HepG2 (cell line): ENCODE data around the gene KIF3C. TPM values are rescaled to one million over a fixed set of nuclear protein-coding genes. Genes with fewer than 3 reads are reported as not detected.

ENCODE experiments used
- ARNTL ChIP-seq: sonication (generic); formaldehyde crosslinking; IDR thresholded peaks from 2 replicates; pipeline ENCODE4 v1.4.0; 2020; ENCODE audit warnings: mild to moderate bottlenecking, missing genetic modification reagents
- CBX2 ChIP-seq, 2 experiments: fragments of 200-600 bp in 1 of 2; sonication (generic); formaldehyde crosslinking in 1 of 2; IDR thresholded peaks; 2 replicates each; pipeline versions ENCODE4 v1.7.0 to v1.8.1; 2018 to 2022; ENCODE audit warnings: low read depth in 2 of 2, low read length in 1 of 2, mild to moderate bottlenecking in 1 of 2, missing genetic modification reagents in 1 of 2
- HIVEP1 ChIP-seq: sonication (generic); formaldehyde crosslinking; IDR thresholded peaks from 2 replicates; pipeline ENCODE4 v1.4.0; 2020; ENCODE audit warnings: mild to moderate bottlenecking, missing genetic modification reagents
- MAFG ChIP-seq: sonication (generic); formaldehyde crosslinking; IDR thresholded peaks from 2 replicates; pipeline ENCODE4 v1.5.1; 2020; ENCODE audit warnings: mild to moderate bottlenecking, missing genetic modification reagents
- SMAD9 ChIP-seq: sonication (generic); formaldehyde crosslinking; IDR thresholded peaks from 2 replicates; pipeline ENCODE4 v1.5.1; 2020; ENCODE audit warnings: mild to moderate bottlenecking, missing genetic modification reagents
- SMC3 ChIP-seq: IDR thresholded peaks from 2 replicates; pipeline ENCODE4 v1.6.1; 2011; ENCODE audit warnings: low read length, improper control_type of control experiment
- SOX6 ChIP-seq, 2 experiments: fragments of 450-650 bp in 1 of 2; sonication (generic) in 1 of 2; formaldehyde crosslinking in 1 of 2; IDR thresholded peaks; 2 replicates each; pipeline versions ENCODE4 v1.4.0 to v1.6.1; 2017 to 2020; ENCODE audit warnings: antibody characterized with exemption in 1 of 2, mild to moderate bottlenecking in 1 of 2, missing genetic modification reagents in 1 of 2
- SRSF9 ChIP-seq: fragments of 200-400 bp; formaldehyde crosslinking; IDR thresholded peaks from 2 replicates; pipeline ENCODE4 v1.6.1; 2018; ENCODE audit warnings: borderline replicate concordance, mild to moderate bottlenecking, low read depth, low read length; ENCODE audit not compliant: insufficient read depth, poor library complexity, severe bottlenecking
- ZNF10 ChIP-seq: sonication (generic); formaldehyde crosslinking; IDR thresholded peaks from 2 replicates; pipeline ENCODE4 v1.4.0; 2020; ENCODE audit warnings: mild to moderate bottlenecking, low read depth, missing genetic modification reagents, borderline replicate concordance
- ZNF329 ChIP-seq: sonication (generic); formaldehyde crosslinking; IDR thresholded peaks from 2 replicates; pipeline ENCODE4 v1.9.0; 2021; ENCODE audit warnings: low read depth, mild to moderate bottlenecking, missing genetic modification reagents
- ZNF333 ChIP-seq: sonication (generic); formaldehyde crosslinking; IDR thresholded peaks from 2 replicates; pipeline ENCODE4 v1.4.0; 2020; ENCODE audit warnings: mild to moderate bottlenecking, missing genetic modification reagents, borderline replicate concordance
- ZNF484 ChIP-seq: sonication (generic); formaldehyde crosslinking; IDR thresholded peaks from 2 replicates; pipeline ENCODE4 v1.5.1; 2020; ENCODE audit warnings: mild to moderate bottlenecking, low read depth, missing genetic modification reagents, borderline replicate concordance
- ZSCAN9 ChIP-seq: IDR thresholded peaks from 2 replicates; pipeline ENCODE4 v1.6.1; 2016; ENCODE audit warnings: borderline replicate concordance
- polyA plus RNA-seq, 8 experiments: library from polyadenylated mRNA; depleted of rRNA in 3 of 8; stranded (reverse) in 7 of 8; unstranded in 1 of 8; fragments of >200 nt; fragmentation: Illumina TruSeq in 4 of 8; extraction: Trizol in 4 of 8; gene quantifications; 2 replicates each; pipeline versions ENCODE4 v1.2.1 to v1.2.3, GENCODE V29; 2011 to 2016; ENCODE audit warnings: low read depth in 4 of 8, missing spikeins in 1 of 8, mixed read lengths in 1 of 8; ENCODE audit not compliant: insufficient read depth in 1 of 8
- total RNA-seq, 5 experiments: library from RNA; depleted of rRNA; stranded (reverse); fragments of >200 nt; fragmentation: Illumina TruSeq; extraction: Trizol; gene quantifications; 2 replicates each; pipeline ENCODE4 v1.2.3, GENCODE V29; 2016; ENCODE audit warnings: low read depth in 1 of 5
- TF ChIP-seq, protein P1 (sequence below): sonication (generic); formaldehyde crosslinking; IDR thresholded peaks from 2 replicates; pipeline ENCODE4 v1.4.0; 2020; ENCODE audit warnings: mild to moderate bottlenecking, missing genetic modification reagents
- TF ChIP-seq, protein P2 (sequence below): sonication (generic); IDR thresholded peaks from 2 replicates; pipeline ENCODE4 v1.6.1; 2016; ENCODE audit warnings: low read depth, borderline replicate concordance
- TF ChIP-seq, protein P3 (sequence below): IDR thresholded peaks from 2 replicates; pipeline ENCODE4 v1.6.1; 2016; ENCODE audit warnings: low read depth
- TF ChIP-seq, protein P4 (sequence below): sonication (generic); formaldehyde crosslinking; IDR thresholded peaks from 2 replicates; pipeline ENCODE4 v1.5.0; 2020; ENCODE audit warnings: mild to moderate bottlenecking, low read depth, missing genetic modification reagents, borderline replicate concordance
- TF ChIP-seq, protein P5 (sequence below): sonication (generic); formaldehyde crosslinking; IDR thresholded peaks from 2 replicates; pipeline ENCODE4 v1.5.1; 2020; ENCODE audit warnings: missing genetic modification reagents, mild to moderate bottlenecking, borderline replicate concordance
- TF ChIP-seq, protein P6 (sequence below): sonication (generic); formaldehyde crosslinking; IDR thresholded peaks from 2 replicates; pipeline ENCODE4 v1.4.0; 2020; ENCODE audit warnings: missing genetic modification reagents; ENCODE audit errors: not compliant biosample characterization

KIF3C gene
- total and polyA plus RNA-seq, 2 of the 13 experiments (the other 11 are each of a cell fraction or from before 2014, with no cell fraction given): 3.6 to 4.9 TPM

DNA sequence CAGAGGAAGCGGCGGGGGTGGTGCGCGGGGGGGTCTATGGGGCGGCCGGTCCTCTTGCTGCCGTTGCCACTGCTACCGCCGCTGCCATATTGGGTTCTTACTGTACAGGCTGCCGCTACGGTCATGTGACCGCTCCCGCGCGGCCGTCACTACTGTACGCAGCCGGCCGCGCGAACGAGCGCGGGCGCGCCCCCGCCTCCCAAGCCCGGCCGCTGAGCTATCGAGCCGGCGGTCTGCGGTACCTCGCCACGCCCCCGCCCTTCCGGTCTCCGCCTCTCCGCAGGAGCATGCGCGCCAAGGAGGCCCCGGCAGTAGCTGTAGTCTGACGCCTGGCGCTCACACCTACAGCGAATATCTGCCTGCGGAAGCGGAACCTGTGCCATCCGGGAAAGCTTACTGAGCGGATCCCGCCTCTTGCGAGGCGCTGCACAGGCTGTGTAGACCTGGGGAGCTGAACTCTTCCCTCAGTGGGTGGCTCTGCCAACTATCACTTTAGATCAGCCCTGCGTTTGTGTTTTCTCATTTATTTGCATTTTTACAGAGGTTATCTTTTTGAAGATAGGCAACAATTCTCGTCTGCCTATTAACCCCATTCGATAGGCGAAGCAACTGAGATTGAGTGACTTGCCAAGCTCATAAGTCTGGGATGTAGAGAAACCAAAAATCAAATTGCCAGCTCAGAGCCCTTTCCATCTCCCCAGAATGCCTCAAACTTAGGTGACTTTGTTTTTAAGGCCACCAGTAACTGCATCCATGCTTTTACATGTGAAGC lies 103.8 kb downstream of the KIF3C start, which contains the start of gene ASXL2 (continued):
- TF ChIP-seq, protein P1, sequence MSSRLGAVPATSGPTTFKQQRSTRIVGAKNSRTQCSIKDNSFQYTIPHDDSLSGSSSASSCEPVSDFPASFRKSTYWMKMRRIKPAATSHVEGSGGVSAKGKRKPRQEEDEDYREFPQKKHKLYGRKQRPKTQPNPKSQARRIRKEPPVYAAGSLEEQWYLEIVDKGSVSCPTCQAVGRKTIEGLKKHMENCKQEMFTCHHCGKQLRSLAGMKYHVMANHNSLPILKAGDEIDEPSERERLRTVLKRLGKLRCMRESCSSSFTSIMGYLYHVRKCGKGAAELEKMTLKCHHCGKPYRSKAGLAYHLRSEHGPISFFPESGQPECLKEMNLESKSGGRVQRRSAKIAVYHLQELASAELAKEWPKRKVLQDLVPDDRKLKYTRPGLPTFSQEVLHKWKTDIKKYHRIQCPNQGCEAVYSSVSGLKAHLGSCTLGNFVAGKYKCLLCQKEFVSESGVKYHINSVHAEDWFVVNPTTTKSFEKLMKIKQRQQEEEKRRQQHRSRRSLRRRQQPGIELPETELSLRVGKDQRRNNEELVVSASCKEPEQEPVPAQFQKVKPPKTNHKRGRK: no peak
- TF ChIP-seq ZNF10 (CRISPR knock-in tag) (no peak), SOX6 (IDR thresholded peaks at IDR 0.05) (no peak), SOX6 (CRISPR knock-in tag; IDR thresholded peaks at IDR 0.05) (no peak), ZSCAN9 (CRISPR knock-in tag) (peak; percentile 26), MAFG (no peak), SRSF9 (no peak), ARNTL (CRISPR knock-in tag) (no peak), SMAD9 (CRISPR knock-in tag) (no peak), ZNF329 (CRISPR knock-in tag) (no peak; the same call in 1 of the 2 replicates), HIVEP1 (CRISPR knock-in tag) (no peak), SMC3 (no peak), ZNF333 (no peak), ZNF484 (CRISPR knock-in tag) (no peak), CBX2 (IDR thresholded peaks at IDR 0.05; ENCODE audit: low read depth, low read length) (no peak), CBX2 (CRISPR knock-in tag; IDR thresholded peaks at IDR 0.05; ENCODE audit: low read depth) (no peak)
- TF ChIP-seq, protein P2, sequence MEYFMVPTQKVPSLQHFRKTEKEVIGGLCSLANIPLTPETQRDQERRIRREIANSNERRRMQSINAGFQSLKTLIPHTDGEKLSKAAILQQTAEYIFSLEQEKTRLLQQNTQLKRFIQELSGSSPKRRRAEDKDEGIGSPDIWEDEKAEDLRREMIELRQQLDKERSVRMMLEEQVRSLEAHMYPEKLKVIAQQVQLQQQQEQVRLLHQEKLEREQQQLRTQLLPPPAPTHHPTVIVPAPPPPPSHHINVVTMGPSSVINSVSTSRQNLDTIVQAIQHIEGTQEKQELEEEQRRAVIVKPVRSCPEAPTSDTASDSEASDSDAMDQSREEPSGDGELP: no peak; the same call in 1 of the 2 replicates
- TF ChIP-seq, protein P3, sequence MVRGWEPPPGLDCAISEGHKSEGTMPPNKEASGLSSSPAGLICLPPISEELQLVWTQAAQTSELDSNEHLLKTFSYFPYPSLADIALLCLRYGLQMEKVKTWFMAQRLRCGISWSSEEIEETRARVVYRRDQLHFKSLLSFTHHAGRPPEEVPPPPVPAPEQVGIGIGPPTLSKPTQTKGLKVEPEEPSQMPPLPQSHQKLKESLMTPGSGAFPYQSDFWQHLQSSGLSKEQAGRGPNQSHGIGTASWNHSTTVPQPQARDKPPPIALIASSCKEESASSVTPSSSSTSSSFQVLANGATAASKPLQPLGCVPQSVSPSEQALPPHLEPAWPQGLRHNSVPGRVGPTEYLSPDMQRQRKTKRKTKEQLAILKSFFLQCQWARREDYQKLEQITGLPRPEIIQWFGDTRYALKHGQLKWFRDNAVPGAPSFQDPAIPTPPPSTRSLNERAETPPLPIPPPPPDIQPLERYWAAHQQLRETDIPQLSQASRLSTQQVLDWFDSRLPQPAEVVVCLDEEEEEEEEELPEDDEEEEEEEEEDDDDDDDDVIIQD (CRISPR knock-in tag): peak; percentile 38
- TF ChIP-seq, protein P4, sequence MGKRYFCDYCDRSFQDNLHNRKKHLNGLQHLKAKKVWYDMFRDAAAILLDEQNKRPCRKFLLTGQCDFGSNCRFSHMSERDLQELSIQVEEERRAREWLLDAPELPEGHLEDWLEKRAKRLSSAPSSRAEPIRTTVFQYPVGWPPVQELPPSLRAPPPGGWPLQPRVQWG (CRISPR knock-in tag): no peak
- TF ChIP-seq, protein P5, sequence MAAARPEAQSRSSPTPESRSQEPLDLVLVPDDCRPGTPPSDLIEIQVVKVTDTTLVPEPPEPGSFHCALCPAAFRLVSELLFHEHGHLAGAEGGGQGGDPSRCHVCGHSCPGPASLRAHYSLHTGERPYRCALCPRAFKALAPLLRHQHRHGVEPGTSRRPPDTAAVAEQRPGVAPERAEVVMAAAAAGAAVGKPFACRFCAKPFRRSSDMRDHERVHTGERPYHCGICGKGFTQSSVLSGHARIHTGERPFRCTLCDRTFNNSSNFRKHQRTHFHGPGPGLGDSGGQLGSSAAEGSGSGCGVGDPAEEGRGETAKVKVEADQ (CRISPR knock-in tag): no peak
- TF ChIP-seq, protein P6, sequence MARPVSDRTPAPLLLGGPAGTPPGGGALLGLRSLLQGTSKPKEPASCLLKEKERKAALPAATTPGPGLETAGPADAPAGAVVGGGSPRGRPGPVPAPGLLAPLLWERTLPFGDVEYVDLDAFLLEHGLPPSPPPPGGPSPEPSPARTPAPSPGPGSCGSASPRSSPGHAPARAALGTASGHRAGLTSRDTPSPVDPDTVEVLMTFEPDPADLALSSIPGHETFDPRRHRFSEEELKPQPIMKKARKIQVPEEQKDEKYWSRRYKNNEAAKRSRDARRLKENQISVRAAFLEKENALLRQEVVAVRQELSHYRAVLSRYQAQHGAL (CRISPR knock-in tag): peak; percentile 90
